Measurements from ENCODE around the gene ASB2.

ASB2 gene, protein sequence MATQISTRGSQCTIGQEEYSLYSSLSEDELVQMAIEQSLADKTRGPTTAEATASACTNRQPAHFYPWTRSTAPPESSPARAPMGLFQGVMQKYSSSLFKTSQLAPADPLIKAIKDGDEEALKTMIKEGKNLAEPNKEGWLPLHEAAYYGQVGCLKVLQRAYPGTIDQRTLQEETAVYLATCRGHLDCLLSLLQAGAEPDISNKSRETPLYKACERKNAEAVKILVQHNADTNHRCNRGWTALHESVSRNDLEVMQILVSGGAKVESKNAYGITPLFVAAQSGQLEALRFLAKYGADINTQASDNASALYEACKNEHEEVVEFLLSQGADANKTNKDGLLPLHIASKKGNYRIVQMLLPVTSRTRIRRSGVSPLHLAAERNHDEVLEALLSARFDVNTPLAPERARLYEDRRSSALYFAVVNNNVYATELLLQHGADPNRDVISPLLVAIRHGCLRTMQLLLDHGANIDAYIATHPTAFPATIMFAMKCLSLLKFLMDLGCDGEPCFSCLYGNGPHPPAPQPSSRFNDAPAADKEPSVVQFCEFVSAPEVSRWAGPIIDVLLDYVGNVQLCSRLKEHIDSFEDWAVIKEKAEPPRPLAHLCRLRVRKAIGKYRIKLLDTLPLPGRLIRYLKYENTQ

DNA sequence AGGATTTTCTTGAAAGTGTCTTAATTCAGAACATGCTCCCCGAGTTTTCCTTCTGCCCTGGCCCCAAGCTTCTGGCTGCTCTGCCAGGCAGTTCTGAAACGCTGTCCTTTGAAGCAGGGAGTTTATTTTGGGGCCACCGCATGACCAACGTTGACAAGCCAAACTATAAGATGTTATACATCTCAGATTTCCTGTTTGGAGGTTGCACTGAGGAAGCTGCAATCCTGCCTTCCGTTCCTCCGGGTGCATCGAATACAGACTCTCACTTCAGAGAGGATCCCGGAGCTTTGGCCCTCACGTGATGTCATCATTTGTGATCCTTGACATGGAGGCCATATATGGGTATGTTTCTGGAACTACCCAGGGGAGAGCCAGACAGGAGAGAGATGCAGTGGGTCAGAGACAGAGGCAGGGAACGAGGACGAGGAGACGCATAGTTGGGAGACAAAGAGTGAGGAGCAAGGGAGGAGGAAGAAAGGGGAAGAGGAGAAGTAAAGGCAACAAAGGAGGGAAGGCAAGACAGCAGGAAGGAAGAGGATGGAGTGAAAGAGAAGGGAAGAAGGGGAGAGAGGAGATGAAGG, at the start of gene ASB2:
Gene ASB2 (minus strand): TSS at position 94 of the 581 bp plus-strand sequence. CDS start 12,031 bp downstream, outside the sequence.
- no peak for DNase-seq

DNA sequence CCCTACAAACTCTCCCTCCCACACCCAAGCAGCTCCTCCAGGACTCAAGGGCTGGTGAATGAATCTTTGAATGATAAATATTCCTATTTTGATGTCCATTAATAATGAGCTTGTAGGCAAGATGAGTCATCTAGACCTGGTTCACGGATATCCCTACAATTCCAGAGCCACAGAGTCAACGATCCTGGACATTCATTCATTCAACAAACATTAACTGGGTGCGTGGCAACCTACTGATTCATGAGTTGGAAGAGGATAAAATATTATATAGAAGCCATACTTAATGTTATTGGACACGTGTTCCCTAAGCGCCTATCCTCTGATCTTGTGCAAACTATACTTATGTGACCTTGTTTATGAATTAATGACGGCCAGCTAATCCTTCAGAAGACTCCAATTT, 49.4 kb upstream of the ASB2 start:
- no peak for DNase-seq

DNA sequence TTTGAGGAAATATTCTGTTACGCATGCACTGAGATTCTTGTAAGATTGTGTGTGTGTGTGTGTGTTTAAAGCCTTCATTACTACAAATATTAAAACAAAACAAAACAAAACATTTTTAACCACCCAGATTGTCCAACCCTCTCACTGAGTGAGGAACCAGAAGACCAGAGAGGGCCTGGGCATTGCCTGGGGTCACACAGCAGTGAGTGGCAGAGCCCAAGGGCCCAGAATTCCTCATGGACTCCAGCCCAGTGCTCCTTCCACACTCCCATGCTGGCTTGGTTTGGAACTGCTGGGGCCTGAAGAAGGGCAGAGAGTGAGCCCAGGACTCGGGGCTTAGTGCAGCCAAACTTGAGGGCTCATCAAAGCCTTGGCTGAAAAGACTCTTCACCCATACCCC, 48.2 kb upstream of the ASB2 start:
- no peak for DNase-seq

- DNase-seq = no peak
These were observed 46.4 kb upstream of the ASB2 start for GRCh38 chr14:94022532-94023411.

GRCh38 chr14:94021416-94022157, 45.2 kb upstream of the ASB2 start:
- DNase-seq = no peak

DNA sequence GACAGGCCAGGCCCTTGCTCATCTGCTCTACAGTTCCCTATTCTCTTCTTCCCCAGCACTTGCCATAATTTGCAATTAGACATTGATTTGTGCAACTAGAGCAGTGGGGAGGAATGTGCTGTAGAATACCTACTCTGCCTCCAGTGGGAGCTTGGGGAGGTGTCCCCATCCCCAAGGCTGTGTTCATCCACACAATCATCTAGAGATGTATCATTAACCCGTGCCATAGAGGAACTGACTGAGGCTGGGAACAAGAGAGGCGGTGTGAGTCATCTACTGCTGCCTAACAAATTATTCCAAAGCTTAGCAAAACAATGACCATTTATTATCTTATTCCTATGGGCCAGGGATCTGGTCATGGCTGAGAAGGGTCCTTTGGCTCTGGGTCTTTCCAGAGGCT, 44.6 kb upstream of the ASB2 start:
- DNase-seq = no peak

DNA sequence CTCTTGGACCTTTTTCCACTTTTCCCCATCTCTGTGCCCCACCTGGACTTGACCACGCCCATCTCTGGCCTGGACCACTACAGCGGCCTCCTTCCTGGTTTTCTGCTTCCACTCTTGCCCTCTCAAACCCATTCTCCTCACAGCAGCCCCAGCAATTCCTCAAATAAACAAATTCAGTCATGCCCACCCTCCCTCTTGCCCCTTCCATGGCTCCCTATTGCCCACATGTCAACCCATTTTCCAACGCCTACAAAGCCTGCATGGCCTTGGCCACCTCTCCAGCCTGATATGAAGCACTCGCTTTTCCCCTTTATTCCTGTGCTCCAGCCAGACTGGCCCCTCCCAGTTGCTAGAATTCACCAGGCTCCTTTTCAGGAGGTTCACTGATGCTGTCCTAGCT, 43.9 kb upstream of the ASB2 start:
- no peak for DNase-seq

- no peak for DNase-seq
These were observed 43.0 kb upstream of the ASB2 start for GRCh38 chr14:94019329-94019728.

- no peak for DNase-seq
These were observed 41.9 kb upstream of the ASB2 start for GRCh38 chr14:94018308-94018707.

DNA sequence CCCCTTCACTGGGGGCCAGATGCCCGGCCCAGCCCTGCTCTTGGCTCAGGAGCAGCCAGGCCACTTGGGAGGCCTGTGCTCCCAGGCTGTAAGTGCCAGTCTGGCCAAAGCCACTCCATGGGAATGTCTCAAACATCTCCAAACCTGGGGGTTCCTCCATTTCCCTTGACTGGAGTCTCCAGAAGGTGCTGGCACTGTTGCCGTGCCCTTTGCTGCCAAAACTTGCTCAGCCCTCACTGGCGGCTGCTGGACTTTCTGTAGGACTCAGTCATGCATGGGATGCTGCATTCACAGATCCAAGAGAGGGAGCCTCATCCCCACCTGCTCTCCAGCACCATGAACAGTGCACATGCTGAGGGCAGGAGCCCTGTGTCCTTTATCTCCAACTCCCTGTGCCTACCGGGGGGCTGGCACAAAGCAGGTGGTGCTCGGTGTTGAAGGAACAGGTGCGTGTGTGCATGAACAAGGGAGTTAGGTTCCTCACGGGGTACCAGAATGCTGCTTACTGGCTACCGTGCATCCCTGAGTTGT, 40.1 kb upstream of the ASB2 start:
- no peak for DNase-seq

DNA sequence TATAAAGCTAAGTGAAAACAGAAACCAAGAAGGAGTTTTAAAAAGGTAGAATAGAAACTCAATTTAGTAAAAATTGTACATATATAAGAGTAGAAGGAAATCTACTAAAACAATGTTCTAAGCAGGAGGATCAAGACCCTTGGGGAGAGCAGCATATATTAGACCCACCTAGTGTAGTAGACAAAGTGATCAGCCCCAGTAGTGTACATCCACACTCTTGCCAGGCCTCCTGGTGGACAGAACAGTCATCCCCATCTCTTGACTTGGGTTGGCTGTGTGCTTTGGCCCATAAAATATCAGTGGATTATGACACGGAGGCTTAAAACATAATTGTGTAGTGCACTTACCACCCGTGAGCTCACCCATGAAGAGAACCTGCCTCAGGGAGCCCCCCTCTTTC, 38.9 kb upstream of the ASB2 start:
- no peak for DNase-seq

- DNase-seq = no peak
These were observed 38.0 kb upstream of the ASB2 start for GRCh38 chr14:94014382-94014781.

- DNase-seq = peak in 1 of 2 donors; percentile 54
These were observed 35.4 kb upstream of the ASB2 start for GRCh38 chr14:94011795-94012194.

DNA sequence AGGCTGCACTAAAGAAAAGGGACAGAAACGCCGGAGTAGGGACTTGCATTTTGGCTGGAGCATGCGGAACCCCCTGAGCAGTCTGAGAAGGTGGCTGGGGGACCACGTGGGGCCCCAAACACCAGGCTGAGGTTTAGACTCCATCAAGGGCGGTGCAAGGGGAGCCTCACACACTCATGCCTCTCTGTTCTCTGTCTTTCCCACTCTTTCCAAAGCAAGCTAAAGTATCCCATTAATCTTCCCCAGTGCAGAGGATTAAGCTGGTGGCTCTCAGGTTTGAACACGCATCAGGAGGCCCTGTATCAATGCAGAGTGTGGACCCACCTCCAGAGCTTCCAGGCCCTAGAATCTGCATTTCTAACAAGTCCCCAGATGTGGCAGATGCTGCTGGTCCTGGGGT, 34.3 kb upstream of the ASB2 start:
- no peak for DNase-seq

DNA sequence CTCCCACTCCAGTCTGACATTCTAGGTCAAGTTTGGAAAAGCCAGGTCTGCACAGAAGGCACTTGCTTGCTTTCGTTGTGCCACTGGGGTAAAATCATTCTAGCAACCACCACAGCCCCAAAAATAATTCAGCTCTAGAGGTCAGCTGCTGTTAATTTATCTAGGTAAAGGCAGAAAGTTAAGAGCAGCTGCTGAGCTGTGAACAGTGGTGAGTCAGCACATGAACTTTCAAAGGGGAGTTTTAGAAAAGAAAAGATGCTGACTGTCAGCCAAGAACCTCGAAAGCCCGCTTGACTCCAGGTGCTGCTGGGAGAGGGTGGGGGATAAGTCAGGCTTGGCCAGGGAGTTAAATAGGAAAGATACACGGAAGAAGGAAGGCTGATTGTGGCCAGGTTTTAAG, 33.4 kb upstream of the ASB2 start:
- DNase-seq = no peak

DNA sequence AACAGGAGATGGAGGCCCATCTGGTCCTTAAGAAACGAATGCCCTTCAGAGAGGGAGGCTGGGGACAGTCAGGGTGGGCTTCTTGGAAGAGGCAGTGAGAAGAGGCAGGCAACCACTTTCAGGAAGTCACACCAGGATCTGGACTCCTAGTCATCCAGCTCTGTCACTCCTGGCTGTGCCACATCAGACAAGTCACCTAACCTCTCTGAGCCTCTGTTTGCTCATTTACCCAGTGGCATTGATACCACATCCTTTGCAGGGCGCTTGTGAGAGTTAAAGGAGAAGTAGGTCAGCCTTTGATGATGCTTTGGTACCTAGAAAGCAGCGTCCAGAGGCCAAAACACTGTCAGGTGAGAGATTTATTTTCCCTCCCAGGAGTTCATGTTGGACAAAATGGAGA, 31.9 kb upstream of the ASB2 start:
- no peak for DNase-seq

DNA sequence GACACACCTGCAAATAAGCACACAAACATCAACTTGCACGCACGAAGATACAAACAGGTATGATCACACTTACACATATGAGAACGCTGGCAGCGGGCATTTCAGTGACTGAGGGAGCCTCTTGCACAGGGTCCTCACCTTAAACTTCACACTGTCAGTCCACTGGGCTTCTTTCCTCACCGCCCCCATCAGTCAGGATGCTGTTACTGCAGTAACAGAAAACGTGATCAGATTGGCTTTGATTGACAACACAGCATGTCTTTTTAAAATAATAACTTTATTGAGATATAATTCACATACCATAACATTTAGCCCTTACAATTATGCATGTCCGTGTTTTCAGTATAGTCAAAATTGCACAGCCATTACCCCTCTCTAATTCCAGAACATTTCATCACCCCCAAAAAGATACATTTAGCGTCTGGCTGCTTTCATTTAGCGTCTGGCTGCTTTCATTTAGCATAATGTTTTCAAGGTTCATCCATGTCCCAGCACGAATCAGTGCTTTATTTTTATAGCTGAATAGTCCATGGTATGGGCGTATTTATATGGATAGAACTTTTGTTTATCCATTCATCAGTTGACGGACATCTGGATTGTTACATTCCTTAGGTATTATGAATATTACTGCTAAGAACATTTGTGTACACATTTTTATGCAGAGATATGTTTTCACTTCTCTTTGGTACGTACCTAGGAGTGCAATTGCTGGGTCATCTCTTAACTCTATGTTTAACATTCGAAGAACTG, 29.1 kb upstream of the ASB2 start:
- DNase-seq = peak in 1 of 2 donors; percentile 34

- DNase-seq = no peak
These were observed 27.6 kb upstream of the ASB2 start for GRCh38 chr14:94004015-94004414.

DNA sequence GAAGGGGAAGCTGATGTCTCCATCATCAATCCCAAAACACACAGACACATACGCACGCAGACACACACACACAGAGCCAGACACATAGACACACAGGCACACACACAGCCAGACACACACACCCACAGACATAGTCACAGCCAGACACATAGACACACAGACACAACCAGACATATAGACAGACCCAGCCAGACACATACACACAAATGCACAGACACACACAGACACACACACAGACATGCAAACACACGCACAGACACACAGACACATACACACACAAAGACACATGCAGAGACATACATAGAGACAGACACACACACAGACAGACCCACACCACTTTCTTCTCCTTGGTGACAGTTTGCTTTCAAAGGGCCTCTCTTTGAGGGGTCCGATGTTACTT, 27.0 kb upstream of the ASB2 start:
- no peak for DNase-seq

DNA sequence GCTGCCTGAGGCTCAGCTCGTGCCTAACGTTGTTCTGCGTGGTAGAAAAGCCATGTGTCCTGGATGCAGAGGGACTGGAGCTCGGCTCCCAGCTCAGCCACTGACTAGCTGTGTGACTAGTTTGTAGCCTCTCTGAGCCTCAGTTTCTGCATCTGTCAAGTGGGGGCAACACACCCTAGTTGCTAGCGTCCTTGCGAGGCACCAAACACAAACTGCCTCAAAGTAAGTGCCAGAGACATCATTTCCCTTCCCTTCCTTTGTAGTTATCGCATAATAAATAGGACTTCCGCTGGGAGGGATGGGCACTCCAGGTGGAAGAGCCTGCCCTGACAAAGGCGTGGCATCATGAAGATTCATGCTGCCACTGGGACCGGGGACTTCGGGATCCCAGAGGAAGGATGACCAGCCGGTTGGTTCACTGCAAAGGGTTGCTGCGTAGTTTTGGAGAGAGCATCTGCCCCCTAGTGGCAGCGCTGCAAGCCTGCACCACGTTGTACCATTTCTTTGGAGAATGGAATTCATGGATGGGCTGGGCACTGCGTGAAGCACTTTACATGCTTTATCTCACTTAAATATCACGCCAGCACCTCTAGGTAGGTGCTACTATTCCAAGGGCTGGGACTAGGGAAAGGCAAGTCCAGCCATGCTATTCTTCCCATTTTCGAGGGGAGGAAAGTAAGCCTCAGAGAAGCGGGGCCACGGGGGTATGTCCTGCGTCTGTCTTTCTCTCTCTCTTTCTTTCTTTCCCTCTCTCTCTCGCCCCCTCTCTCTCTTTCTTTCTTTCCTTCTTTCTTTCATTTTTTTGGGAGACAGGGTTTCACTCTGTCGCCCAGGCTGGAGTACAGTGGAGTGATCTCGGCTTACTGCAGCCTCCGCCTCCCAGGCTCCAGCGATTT, 25.4 kb upstream of the ASB2 start:
- peak; percentile 50 to 71 for DNase-seq
